ENCODE results near the gene MLF2. TPM values are rescaled to one million over a fixed set of nuclear protein-coding genes. Genes with fewer than 3 reads are reported as not detected.
"Not testable (repeated sequence)": the region's sequence is repeated elsewhere in the genome, so short reads cannot be mapped to it uniquely, and the experiment has no call there.

The MLF2 gene
- polyA plus RNA-seq, 4 donors: 189 to 246 (median 222) TPM

- not testable (repeated sequence) for DNase-seq (ENCODE audit: low read depth in 4 of 4, low spot score in 2 of 4)
Observed at GRCh38 chr12:6742080-6742479, 10.9 kb downstream of the MLF2 start.

- no peak for DNase-seq (ENCODE audit: low read depth in 4 of 4, low spot score in 2 of 4)
Observed at GRCh38 chr12:6736754-6737153, 16.2 kb downstream of the MLF2 start.

DNA sequence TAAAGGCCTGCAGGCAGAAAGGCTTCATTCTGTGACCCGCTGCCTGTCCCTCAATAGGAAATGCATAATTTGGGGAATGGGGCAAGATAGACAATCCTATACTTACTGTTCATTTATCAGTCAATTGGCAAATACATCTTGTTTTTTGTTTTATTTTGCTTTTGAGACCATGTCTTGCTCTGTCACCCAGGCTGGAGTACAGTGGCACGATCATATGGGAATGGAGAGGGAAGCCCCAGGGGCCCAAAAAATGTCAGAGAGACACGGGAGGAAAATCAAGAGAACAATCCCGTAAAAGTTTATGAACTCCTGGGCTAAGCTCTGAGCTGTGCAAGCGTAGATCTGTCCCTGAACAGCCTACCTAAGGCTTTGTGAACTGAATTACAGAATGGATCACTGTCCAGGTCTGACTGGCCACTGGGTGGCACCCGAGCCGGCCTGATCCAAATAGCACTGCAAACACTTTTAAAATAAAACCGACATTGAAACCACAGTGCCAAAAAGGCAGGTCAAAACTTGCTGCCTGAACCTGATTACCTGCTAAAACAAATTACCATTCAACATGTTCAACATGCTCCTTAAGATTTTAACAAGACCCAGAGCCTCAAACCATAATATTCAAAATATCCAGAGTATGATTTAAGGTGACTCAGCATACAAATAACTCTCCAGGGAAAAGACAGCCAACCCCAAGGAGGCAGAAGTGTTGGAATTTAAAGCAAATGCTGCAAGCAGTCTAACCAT lies 17.3 kb downstream of the MLF2 start:
- DNase-seq (ENCODE audit: low read depth in 4 of 4, low spot score in 2 of 4): peak in 2 of 4 donors; percentile 7 to 43

DNA sequence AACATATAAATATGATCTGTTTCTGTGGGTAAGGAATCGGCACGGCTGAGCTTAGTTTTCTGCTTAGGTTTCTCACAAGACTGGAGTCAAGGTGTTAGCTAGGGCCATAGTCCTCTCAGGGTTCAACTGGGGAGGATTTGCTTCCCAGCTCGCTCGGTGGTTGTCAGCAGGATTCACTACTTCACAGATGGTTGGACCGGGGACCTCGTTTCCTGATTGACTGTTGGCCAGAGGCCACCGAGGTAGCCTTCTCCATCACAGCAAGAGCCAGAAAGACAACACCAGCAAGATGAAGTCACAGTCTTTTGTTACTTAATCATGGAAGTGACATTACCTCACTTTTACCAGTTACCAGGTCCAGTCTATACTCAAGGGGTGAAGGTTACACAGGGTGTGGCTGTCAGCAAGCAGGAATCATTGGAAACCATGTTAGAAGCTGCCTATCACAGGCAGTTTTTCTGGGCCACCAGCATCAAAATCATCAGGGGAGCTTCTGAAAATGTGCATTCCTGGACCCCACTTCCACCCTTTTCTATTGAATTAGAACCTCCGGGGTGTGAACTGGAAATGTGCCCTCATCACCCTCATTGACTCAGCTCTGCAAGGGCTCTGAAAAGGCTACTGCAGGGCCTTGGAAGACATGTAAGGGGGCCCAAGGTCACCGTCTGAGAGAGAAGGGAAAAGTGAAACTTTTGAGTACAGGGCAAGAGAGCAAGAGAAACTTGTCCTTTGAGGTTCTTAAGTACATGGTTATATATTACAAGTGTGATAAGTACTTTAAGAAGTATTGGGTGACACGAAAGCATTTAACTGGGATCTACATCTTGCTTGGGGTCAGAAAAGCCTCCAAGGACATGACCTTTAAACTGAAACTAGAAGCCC lies 18.2 kb downstream of the MLF2 start:
- DNase-seq (ENCODE audit: low read depth in 4 of 4, low spot score in 2 of 4): no peak

DNA sequence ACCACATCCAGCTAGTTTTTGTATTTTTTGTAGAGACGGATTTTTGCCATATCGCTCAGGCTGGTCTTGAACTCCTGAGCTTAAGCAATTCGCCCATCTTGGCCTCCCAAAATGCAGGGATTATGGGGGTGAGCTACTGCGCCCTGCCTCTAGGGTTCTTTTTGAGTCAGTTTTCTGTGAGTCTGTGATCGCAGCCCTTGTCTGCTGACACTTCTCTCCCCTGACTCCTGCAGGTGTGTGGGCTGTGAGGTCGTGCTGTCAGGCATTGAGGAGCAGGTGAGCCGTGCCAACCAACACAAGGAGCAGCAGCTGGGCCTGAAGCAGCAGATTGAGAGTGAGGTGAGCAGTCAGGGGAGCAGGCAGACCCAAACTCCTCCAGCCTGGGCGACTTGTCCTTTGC lies 22.8 kb downstream of the MLF2 start:
- DNase-seq (ENCODE audit: low read depth in 4 of 4, low spot score in 2 of 4): no peak

DNA sequence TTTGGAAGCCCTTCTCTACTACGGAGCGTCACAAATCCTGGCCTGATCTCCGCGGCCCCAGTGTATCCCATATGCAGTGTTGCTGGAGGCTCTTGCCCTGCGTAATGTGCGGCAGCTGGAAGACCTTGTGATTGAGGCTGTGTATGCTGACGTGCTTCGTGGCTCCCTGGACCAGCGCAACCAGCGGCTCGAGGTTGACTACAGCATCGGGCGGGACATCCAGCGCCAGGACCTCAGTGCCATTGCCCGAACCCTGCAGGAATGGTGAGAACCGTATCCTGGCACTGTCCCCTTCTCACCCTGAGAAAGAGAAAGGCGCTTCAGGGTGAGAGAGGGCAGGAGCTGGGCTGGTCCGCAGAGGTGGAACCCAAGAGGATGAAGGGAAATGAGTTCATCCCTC lies 23.8 kb downstream of the MLF2 start:
- DNase-seq (ENCODE audit: low read depth in 4 of 4, low spot score in 2 of 4): no peak

GRCh38 chr12:6725350-6725749 lies 27.6 kb downstream of the MLF2 start:
- DNase-seq (ENCODE audit: low read depth in 4 of 4, low spot score in 2 of 4): no peak

- DNase-seq (ENCODE audit: low read depth in 4 of 4, low spot score in 2 of 4): no peak
Observed at GRCh38 chr12:6724409-6724797, 28.5 kb downstream of the MLF2 start.

- peak; percentile 84 to 97 (median 92) for DNase-seq (ENCODE audit: low read depth in 4 of 4, low spot score in 2 of 4)
Observed at GRCh38 chr12:6723607-6724408, 29.1 kb downstream of the MLF2 start, which contains the start of gene COPS7A. Gene COPS7A, plus strand, starts transcription at chr12:6724046. Its CDS starts 611 bp downstream, at chr12:6724657.

- DNase-seq (ENCODE audit: low read depth in 4 of 4, low spot score in 2 of 4): no peak
Observed at GRCh38 chr12:6722863-6723262, 30.1 kb downstream of the MLF2 start.

- no peak for DNase-seq (ENCODE audit: low read depth in 4 of 4, low spot score in 2 of 4)
Observed at GRCh38 chr12:6716874-6717437, 36.0 kb downstream of the MLF2 start.

DNA sequence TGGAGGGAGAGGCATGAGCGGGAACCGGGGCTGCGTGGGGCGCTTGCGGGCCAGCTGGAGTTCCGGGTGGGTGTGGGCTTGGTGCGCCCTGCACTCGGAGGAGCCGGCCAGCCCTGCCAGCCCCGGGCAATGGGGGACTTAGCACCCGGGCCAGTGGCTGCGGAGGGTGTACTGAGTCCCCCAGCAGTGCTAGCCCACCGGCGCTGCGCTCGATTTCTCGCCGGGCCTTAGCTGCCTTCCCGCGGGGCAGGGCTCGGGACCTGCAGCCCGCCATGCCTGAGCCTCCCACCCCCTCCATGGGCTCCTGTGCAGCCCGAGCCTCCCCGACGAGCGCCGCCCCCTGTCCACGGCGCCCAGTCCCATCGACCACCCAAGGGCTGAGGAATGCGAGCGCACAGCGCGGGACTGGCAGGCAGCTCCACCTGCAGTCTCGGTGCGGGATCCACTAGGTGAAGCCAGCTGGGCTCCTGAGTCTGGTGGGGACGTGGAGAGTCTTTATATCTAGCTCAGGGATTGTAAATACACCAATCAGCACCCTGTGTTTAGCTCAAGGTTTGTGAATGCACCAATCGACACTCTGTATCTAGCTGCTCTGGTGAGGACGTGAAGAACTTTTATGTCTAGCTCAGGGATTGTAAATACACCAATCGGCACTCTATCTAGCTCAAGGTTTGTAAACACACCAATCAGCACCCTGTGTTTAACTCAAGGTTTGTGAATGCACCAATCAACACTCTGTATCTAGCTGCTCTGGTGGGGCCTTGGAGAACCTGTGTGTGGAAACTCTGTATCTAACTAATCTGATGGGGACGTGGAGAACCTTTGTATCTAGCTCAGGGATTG lies 36.7 kb downstream of the MLF2 start:
- DNase-seq (ENCODE audit: low read depth in 4 of 4, low spot score in 2 of 4): not testable (repeated sequence)

DNA sequence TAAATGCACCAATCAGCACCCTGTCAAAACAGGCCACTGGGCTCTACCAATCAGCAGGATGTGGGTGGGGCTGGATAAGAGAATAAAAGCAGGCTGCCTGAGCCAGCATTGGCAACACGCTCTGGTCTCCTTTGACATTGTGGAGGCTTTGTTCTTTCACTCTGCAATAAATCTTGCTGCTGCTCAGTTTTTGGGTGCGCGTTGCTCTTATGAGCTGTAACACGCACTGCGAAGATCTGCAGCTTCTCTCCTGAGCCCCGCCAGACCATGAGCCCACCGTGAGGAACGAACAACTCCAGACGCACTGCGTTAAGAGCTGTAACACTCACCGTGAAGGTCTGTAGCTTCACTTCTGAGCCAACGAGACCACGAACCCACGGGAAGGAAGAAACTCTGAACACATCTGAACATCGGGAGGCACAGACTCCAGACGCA lies 44.0 kb downstream of the MLF2 start:
- DNase-seq (ENCODE audit: low read depth in 4 of 4, low spot score in 2 of 4): no peak

DNA sequence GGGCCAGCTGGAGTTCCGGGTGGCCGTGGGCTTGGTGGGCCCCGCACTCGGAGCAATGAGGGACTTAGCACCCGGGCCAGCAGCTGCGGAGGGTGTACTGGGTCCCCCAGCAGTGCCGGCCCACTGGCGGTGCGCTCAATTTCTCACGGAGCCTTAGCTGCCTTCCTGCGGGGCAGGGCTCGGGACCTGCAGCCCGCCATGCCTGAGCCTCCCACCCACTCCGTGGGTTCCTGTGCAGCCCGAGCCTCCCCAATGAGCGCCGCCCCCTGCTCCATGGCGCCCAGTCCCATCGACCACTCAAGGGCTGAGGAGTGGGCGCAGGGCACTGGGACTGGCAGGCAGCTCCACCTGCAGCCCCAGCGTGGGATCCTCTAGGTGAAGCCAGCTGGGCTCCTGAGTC lies 44.6 kb downstream of the MLF2 start:
- DNase-seq (ENCODE audit: low read depth in 4 of 4, low spot score in 2 of 4): not testable (repeated sequence)

DNA sequence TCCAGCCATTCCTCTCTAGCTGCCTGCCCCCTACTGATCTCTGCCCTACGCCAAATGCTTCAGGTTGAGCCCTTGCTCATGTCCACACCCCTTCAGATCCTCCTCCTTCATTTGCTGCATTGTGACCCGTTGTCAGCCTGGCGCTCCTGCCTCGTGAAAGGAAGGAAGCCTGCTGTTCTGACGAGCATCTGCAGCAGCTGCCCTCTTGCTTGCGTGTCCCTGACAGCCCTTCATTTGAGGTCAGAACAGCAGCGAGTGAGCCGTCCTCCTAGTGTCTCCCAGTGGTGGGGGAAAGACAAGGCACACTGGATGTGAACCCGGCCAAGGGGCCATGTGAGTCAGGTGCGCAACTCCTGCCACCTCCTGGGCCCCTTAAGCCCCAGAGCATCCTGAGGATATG lies 49.3 kb downstream of the MLF2 start:
- no peak for DNase-seq (ENCODE audit: low read depth in 4 of 4, low spot score in 2 of 4)

DNA sequence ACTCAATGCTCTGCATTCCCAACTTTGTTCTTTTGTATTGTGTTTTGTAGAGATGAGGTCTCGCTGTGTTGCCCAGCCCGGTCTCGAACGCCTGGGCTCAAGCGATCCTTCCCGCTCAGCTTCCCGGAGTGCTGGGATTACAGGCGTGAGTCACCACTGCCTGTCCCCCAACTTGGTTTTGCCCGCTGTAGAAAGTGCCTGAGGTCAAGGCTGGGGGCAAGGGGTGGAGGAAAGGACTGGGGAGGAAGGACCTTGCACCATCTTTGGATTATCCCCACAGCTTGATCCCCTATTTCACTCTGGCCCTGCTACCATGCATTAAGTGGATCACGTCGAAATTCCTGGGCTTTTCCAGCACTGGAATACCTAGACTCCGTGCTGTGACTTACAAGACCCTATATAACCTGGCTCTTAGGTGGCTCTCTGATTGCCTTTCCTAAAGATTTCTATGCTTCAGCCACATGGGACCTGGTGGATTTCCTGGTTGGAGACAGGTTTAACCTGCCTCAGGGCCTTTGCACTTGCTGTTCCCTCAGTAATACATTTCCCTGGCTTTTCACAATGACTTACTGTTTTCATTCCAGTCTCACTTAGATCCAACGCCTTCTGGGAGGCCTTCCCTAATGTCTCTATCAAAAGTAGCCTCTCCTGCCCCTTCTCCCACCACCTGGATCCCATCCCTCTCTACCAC lies 51.7 kb downstream of the MLF2 start:
- no peak for DNase-seq (ENCODE audit: low read depth in 4 of 4, low spot score in 2 of 4)

DNA sequence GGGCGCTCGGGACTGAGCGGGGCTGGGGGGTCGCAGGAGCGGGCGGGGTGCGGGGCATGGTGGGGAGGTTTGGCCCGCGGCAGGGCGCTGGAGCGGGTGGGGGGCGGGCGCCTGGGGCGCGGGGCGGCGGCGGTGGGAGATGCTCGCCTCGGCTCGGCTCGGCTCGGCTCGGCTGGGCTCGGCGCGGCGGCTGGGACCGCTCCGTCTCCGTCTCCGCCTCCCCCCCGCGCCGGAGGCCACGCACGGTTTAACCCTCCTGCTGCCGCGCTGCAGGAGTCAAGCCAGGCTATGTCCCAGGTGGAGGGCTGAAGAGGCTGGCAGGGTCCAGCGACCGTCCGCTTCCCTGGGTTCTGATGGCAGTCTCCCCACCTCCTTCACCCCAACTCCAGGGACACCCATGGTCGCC lies 52.3 kb downstream of the MLF2 start, which contains the start of gene PIANP:
PIANP (minus strand) TSS at position 170 of the 406 bp plus-strand sequence. CDS start 2,754 bp downstream, outside the sequence.
- DNase-seq (ENCODE audit: low read depth in 4 of 4, low spot score in 2 of 4): peak in 1 of 4 donors; percentile 65

GRCh38 chr12:6699989-6700645 lies 52.8 kb downstream of the MLF2 start:
- no peak for DNase-seq (ENCODE audit: low read depth in 4 of 4, low spot score in 2 of 4)
